H9 (cell line): ENCODE results near the gene ARHGAP10. TPM values are rescaled to one million over a fixed set of nuclear protein-coding genes. Genes with fewer than 3 reads are reported as not detected.

ENCODE experiments used
- DNase-seq: peaks from one replicate; pipeline ENCODE4 v3.0.0-alpha.2; 2017
- H2AFZ ChIP-seq: one replicate; pipeline ENCODE4 v1.6.1; 2013; ENCODE audit warnings: mild to moderate bottlenecking, low read length, control low read depth, moderate library complexity
- H2AK5ac ChIP-seq: 2 replicates; pipeline ENCODE4 v1.6.1; 2013; ENCODE audit warnings: low read length, control low read depth, mixed read lengths; ENCODE audit not compliant: insufficient read length
- H2BK120ac ChIP-seq: one replicate; pipeline ENCODE4 v1.6.1; 2013; ENCODE audit warnings: low read depth, mild to moderate bottlenecking, low read length, control low read depth, inconsistent platforms; ENCODE audit not compliant: poor library complexity, severe bottlenecking
- H2BK12ac ChIP-seq: 2 replicates; pipeline ENCODE4 v1.6.1; 2013; ENCODE audit warnings: low read length, control low read depth, mixed read lengths, low read depth; ENCODE audit not compliant: insufficient read length
- H2BK15ac ChIP-seq: 2 replicates; pipeline ENCODE4 v1.6.1; 2013; ENCODE audit warnings: low read depth, low read length, control low read depth
- H2BK20ac ChIP-seq: one replicate; pipeline ENCODE4 v1.6.1; 2013; ENCODE audit warnings: low read depth, mild to moderate bottlenecking, low read length, control low read depth, inconsistent platforms; ENCODE audit not compliant: poor library complexity, severe bottlenecking
- H2BK5ac ChIP-seq: 2 replicates; pipeline ENCODE4 v1.6.1; 2013; ENCODE audit warnings: low read length, control low read depth, mixed read lengths; ENCODE audit not compliant: insufficient read length
- H3K14ac ChIP-seq: 2 replicates; pipeline ENCODE4 v1.6.1; 2013; ENCODE audit warnings: low read length, control low read depth; ENCODE audit not compliant: insufficient read depth
- H3K18ac ChIP-seq: 2 replicates; pipeline ENCODE4 v1.6.1; 2013; ENCODE audit warnings: low read depth, mild to moderate bottlenecking, mixed read lengths, low read length, control low read depth; ENCODE audit not compliant: insufficient read length
- H3K23ac ChIP-seq: 2 replicates; pipeline ENCODE4 v1.6.1; 2013; ENCODE audit warnings: low read length, control low read depth, mixed read lengths, low read depth; ENCODE audit not compliant: insufficient read length
- H3K23me2 ChIP-seq: 2 replicates; pipeline ENCODE4 v1.6.1; 2013; ENCODE audit warnings: low read depth, mild to moderate bottlenecking, mixed read lengths, low read length, control low read depth; ENCODE audit not compliant: insufficient read length, poor library complexity, severe bottlenecking
- H3K27ac ChIP-seq: 2 replicates; pipeline ENCODE4 v1.5.1; 2013; ENCODE audit warnings: low read length, control low read depth, mixed read lengths, low read depth; ENCODE audit not compliant: insufficient read length
- H3K27me3 ChIP-seq: 2 replicates; pipeline ENCODE4 v1.6.1; 2013; ENCODE audit warnings: low read length, control low read depth, inconsistent platforms; ENCODE audit not compliant: insufficient read depth
- H3K4ac ChIP-seq: 2 replicates; pipeline ENCODE4 v1.6.1; 2013; ENCODE audit warnings: low read depth, mild to moderate bottlenecking, control low read depth, inconsistent platforms, low read length, moderate library complexity
- H3K4me1 ChIP-seq: 2 replicates; pipeline ENCODE4 v1.6.1; 2013; ENCODE audit warnings: low read length, control low read depth, inconsistent platforms; ENCODE audit not compliant: insufficient read depth
- H3K4me2 ChIP-seq: 2 replicates; pipeline ENCODE4 v1.6.1; 2013; ENCODE audit warnings: low read length, control low read depth, mixed read lengths; ENCODE audit not compliant: insufficient read length, insufficient read depth
- H3K56ac ChIP-seq: 2 replicates; pipeline ENCODE4 v1.6.1; 2013; ENCODE audit warnings: low read depth, mild to moderate bottlenecking, mixed read lengths, low read length, control low read depth; ENCODE audit not compliant: insufficient read length
- H3K79me1 ChIP-seq: 2 replicates; pipeline ENCODE4 v1.6.1; 2013; ENCODE audit warnings: low read depth, mild to moderate bottlenecking, moderate library complexity, low read length, control low read depth, inconsistent platforms; ENCODE audit not compliant: insufficient read depth, poor library complexity, severe bottlenecking
- H3K79me2 ChIP-seq: 2 replicates; pipeline ENCODE4 v1.6.1; 2013; ENCODE audit warnings: low read length, control low read depth, inconsistent platforms; ENCODE audit not compliant: insufficient read depth
- H3K9ac ChIP-seq: 2 replicates; pipeline ENCODE4 v1.6.1; 2013; ENCODE audit warnings: low read length, control low read depth, mixed read lengths; ENCODE audit not compliant: insufficient read length; ENCODE audit errors: extremely low read depth
- H3K9me3 ChIP-seq: one replicate; pipeline ENCODE4 v1.6.1; 2013; ENCODE audit warnings: low read depth, low read length, inconsistent platforms; ENCODE audit not compliant: control insufficient read depth
- H3T11ph ChIP-seq: one replicate; pipeline ENCODE4 v1.6.1; 2013; ENCODE audit warnings: mild to moderate bottlenecking, low read length, control low read depth, inconsistent platforms
- H4K20me1 ChIP-seq: one replicate; pipeline ENCODE4 v1.6.1; 2013; ENCODE audit not compliant: control insufficient read depth, insufficient read length, insufficient read depth
- H4K5ac ChIP-seq: 2 replicates; pipeline ENCODE4 v1.6.1; 2013; ENCODE audit warnings: low read depth, mild to moderate bottlenecking, mixed read lengths, low read length, control low read depth; ENCODE audit not compliant: insufficient read length
- H4K8ac ChIP-seq: replicated peaks from 2 replicates; pipeline ENCODE4 v1.6.1; 2013; ENCODE audit warnings: low read length, control low read depth, mixed read lengths, low read depth; ENCODE audit not compliant: insufficient read length
- H4K91ac ChIP-seq: 2 replicates; pipeline ENCODE4 v1.6.1; 2013; ENCODE audit warnings: low read depth, mild to moderate bottlenecking, moderate library complexity, mixed read lengths, low read length, control low read depth; ENCODE audit not compliant: insufficient read length
- H3K27ac Mint-ChIP-seq, 3 experiments: 2 replicates in 2 of 3; 3 replicates in 1 of 3; pipeline ENCODE4 v1.8.0; 2020 to 2021; ENCODE audit warnings: mixed read lengths in 3 of 3, mild to moderate bottlenecking in 1 of 3, moderate library complexity in 1 of 3
- H3K27me3 Mint-ChIP-seq: 2 replicates; pipeline ENCODE4 v1.8.0; 2021; ENCODE audit warnings: low read depth, mild to moderate bottlenecking, moderate library complexity, mixed read lengths
- H3K36me3 Mint-ChIP-seq, 3 experiments: 2 replicates in 2 of 3; 3 replicates in 1 of 3; pipeline ENCODE4 v1.8.0; 2020 to 2021; ENCODE audit warnings: low read depth in 3 of 3, mixed read lengths in 3 of 3; ENCODE audit not compliant: insufficient read depth in 1 of 3
- H3K4me1 Mint-ChIP-seq, 2 experiments: 2 replicates each; pipeline ENCODE4 v1.8.0; 2020; ENCODE audit warnings: mixed read lengths in 2 of 2
- H3K4me3 Mint-ChIP-seq, 2 experiments: 2 replicates in 1 of 2; 3 replicates in 1 of 2; pipeline ENCODE4 v1.8.0; 2020 to 2021; ENCODE audit warnings: mild to moderate bottlenecking in 2 of 2, mixed read lengths in 2 of 2, moderate library complexity in 1 of 2
- H3K9me3 Mint-ChIP-seq, 2 experiments: 2 replicates in 1 of 2; 3 replicates in 1 of 2; pipeline ENCODE4 v1.8.0; 2020; ENCODE audit warnings: mild to moderate bottlenecking in 2 of 2, mixed read lengths in 2 of 2, moderate library complexity in 1 of 2
- CTCF ChIP-seq: fragments of 200-600 bp; sonication (generic); conservative IDR thresholded peaks from 3 replicates; pipeline ENCODE4 v1.8.0; 2021; ENCODE audit warnings: antibody characterized with exemption, mild to moderate bottlenecking
- WGBS: extraction: QIAGEN DNeasy Blood & Tissue Kit; methylation state at CpG from one replicate; pipeline ENCODE4 v1.1.7; 2013; ENCODE audit warnings: missing lambda C conversion rate, low lambda C conversion rate, mixed read lengths; ENCODE audit not compliant: insufficient read length; ENCODE audit errors: extremely low coverage; 5-methylcytosine and 5-hydroxymethylcytosine counted together
- total RNA-seq: library from RNA; stranded (reverse); gene quantifications from 2 replicates; pipeline ENCODE4 v1.2.1, GENCODE V29; 2021

ARHGAP10 gene
- total RNA-seq, 1 experiment from 2014 or later, result 7.8 TPM

GRCh38 chr4:147793569-147794313, 61.9 kb downstream of the ARHGAP10 start:
- H3K23me2 ChIP-seq, result no peaks in the 10 kb centered on the region
- H3K27ac ChIP-seq, result no peak overlapping the region
- no peak overlapping the region for H3K23ac ChIP-seq
- H2BK12ac ChIP-seq, result no peak overlapping the region
- no CpG with 5 or more reads among the region's 8 CpGs for WGBS
- no peaks in the 10 kb centered on the region for H3K27me3 ChIP-seq
- Mint-ChIP-seq H3K27me3 (no peaks in the 10 kb centered on the region), H3K4me1 (peaks cover 5 to 10% of the 10 kb centered on the region in 2 experiments), H3K4me3 (no peak overlapping the region), H3K9me3 (no peaks in the 10 kb centered on the region), H3K27ac (no peak overlapping the region; a peak in 1 of 7 replicates), H3K36me3 (no peaks in the 10 kb centered on the region)
- H3K4me2 ChIP-seq, result no peak overlapping the region
- no peak overlapping the region for H3T11ph ChIP-seq
- no peak for TF ChIP-seq CTCF
- no peak overlapping the region for H3K9ac ChIP-seq
- H3K79me1 ChIP-seq, result no peaks in the 10 kb centered on the region
- H4K5ac ChIP-seq, result no peak overlapping the region
- H3K14ac ChIP-seq, result no peak overlapping the region
- no peaks in the 10 kb centered on the region for H3K79me2 ChIP-seq
- H2BK15ac ChIP-seq, result no peak overlapping the region
- no peak for DNase-seq
- H4K8ac ChIP-seq, result no peak overlapping the region
- no peak overlapping the region for H2AFZ ChIP-seq
- H3K4ac ChIP-seq, result no peak overlapping the region
- no peak overlapping the region for H2AK5ac ChIP-seq
- no peaks in the 10 kb centered on the region for H4K20me1 ChIP-seq
- H3K18ac ChIP-seq, result no peak overlapping the region
- H2BK5ac ChIP-seq, result no peak overlapping the region
- H2BK20ac ChIP-seq, result no peak overlapping the region
- H3K56ac ChIP-seq, result no peak overlapping the region
- no peak overlapping the region for H2BK120ac ChIP-seq
- no peaks in the 10 kb centered on the region for H3K9me3 ChIP-seq
- H3K4me1 ChIP-seq, result no peaks in the 10 kb centered on the region
- H4K91ac ChIP-seq, result no peak overlapping the region
